Measurements from ENCODE around the gene SNX10.

The SNX10 gene

DNA sequence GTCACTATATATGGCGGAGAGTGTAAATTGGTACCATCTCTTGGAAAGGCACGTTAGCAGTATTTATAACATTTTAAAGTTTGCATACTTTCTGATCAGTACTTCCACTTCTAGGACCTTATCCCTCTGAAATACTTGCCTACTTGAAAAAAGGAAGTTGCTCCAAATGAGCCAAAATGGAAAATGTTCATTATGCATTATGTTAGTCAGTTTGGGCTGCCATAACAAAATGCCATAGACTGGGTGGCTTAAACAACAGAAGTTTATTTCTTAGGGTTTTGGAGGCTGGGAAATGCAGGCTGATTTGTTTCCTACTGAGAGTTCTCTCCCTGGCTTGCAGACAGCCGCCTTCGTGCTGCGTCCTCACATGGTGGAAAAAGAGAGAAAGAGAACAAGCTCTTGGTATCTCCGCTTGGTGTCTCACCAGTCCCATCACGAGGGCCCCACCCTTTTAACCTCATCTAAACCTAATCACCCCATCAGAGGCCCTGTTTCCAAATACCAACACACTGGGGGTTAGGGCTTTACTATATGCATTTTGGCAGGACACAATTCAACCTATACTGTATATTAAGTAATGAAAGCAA lies 6.9 kb downstream of the SNX10 start:
- WGBS, 2 experiments (ENCODE audit: insufficient coverage in 2 of 2): no CpG with 5 or more reads among the region's 7 CpGs
- Histone ChIP-seq H3K4me3 (ENCODE audit: extremely low read depth, insufficient read depth, low read length, poor library complexity, severe bottlenecking) (no peak overlapping the region), H3K27ac (ENCODE audit: low read depth, low read length, severe bottlenecking) (no peak overlapping the region), H3K4me1 (ENCODE audit: control insufficient read depth, insufficient read depth, low read length, poor library complexity, severe bottlenecking) (no peaks in the 10 kb centered on the region), H3K36me3 (ENCODE audit: control insufficient read depth, insufficient read depth, low read length) (no peaks in the 10 kb centered on the region), H3K9me3 (ENCODE audit: control insufficient read depth, low read length) (no peaks in the 10 kb centered on the region)

DNA sequence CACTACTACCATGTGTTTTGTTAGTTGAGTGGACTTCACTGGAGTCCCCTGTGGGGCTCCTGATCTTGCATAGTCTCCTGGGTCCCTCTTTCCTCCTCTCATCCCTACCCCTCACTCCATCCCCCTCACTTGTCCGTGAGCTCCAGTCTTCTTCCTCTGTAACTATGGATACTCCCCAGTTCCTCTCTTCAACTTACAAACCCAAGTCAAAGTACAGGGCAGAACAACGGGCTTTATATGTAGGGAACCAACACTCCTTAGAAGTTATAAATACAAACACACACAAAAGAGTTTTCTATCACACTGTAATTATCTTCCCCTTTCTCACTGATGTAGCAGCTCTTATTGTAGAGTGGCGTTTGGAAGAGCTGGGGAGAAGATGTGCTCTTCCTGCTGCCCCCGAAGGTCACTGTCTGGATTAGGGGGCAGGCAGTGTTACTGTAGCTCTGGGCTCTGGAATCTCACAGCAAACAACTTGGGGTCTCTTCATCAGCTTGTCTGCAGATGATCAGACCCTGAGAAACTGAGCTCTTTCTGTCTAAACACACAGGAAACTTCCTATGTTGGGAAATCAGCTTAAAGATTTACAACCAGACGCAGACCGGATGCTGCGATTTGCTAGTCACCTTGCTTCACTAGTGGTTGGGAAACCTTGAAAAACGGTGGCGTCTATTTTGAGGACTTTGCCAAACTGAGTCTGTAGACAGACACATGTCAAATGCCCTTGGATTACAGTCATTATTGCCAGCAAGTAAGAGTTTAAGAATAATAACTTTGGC lies 13.6 kb downstream of the SNX10 start:
- 94 to 97% methylated on average over 7 to 9 of the region's 9 CpGs for WGBS, 2 experiments (ENCODE audit: insufficient coverage in 2 of 2)
- H3K4me1 ChIP-seq (ENCODE audit: control insufficient read depth, insufficient read depth, low read length, poor library complexity, severe bottlenecking): no peaks in the 10 kb centered on the region
- H3K27ac ChIP-seq (ENCODE audit: low read depth, low read length, severe bottlenecking): no peak overlapping the region
- H3K36me3 ChIP-seq (ENCODE audit: control insufficient read depth, insufficient read depth, low read length): no peaks in the 10 kb centered on the region
- H3K9me3 ChIP-seq (ENCODE audit: control insufficient read depth, low read length): no peaks in the 10 kb centered on the region
- no peak overlapping the region for H3K4me3 ChIP-seq (ENCODE audit: extremely low read depth, insufficient read depth, low read length, poor library complexity, severe bottlenecking)

DNA sequence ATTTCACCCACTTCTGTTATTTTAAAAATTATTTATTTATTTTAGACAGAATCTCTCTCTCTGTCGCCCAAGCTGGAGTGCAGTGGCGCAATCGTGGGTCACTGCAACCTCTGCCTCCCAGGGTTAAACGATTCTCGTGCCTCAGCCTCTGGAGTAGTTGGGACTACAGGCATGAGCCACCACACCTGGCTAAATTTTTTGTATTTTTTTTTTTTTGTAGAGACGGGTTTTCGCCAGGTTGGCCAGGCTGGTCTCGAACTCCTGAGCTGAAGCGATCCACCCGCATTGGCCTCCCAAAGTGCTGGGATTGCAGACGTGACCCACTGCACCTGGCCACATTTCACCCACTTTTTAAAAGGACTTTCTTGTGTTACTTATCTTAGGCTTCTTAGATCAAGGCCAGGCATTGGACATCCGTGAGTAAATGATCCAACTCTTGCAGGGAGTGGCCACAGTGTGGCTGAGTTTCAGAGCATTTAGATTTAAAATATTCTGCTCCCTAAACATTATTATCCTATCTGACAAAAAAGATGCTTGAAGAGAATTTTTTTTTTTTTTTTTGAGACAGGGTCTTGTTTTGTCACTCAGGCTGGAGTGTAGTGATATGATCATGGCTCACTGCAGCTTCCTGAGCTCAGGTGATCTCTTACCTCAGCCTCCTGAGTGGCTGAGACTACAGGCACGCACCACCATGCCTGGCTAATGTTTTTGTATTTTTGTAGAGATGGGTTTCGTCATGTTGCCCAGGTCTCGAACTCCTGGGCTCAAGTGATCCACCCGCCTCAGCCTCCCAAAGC lies 14.4 kb downstream of the SNX10 start:
- Histone ChIP-seq H3K36me3 (ENCODE audit: control insufficient read depth, insufficient read depth, low read length) (no peaks in the 10 kb centered on the region), H3K4me1 (ENCODE audit: control insufficient read depth, insufficient read depth, low read length, poor library complexity, severe bottlenecking) (no peaks in the 10 kb centered on the region), H3K9me3 (ENCODE audit: control insufficient read depth, low read length) (no peaks in the 10 kb centered on the region), H3K27ac (ENCODE audit: low read depth, low read length, severe bottlenecking) (no peak overlapping the region), H3K4me3 (ENCODE audit: extremely low read depth, insufficient read depth, low read length, poor library complexity, severe bottlenecking) (no peak overlapping the region)
- WGBS, 2 experiments (ENCODE audit: insufficient coverage in 2 of 2): 90 to 96% methylated on average over 8 to 10 of the region's 16 CpGs

DNA sequence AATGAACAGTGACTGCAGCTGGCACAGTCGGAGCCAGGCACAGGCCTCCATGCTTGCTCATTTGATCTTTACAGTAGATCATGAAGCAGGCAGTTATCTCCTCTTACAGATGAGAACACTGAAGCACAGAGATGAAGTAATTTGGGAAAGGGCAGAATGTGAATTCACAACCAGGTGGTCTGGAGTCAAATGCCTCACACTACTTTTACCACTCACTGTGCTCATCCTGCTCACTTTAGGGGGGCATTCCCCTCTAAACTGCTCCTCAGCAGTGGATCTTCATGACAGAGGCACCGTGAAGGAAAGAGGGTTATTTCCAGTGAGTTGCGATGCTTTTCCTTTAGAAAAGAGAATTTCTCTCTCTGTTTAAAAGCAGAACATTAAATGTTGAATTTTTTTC lies 15.1 kb downstream of the SNX10 start:
- 80% methylated on average over 2 of the region's 3 CpGs; no CpG with 5 or more reads in 1 of the 2 experiments for WGBS, 2 experiments (ENCODE audit: insufficient coverage in 2 of 2)
- no peak overlapping the region for H3K27ac ChIP-seq (ENCODE audit: low read depth, low read length, severe bottlenecking)
- no peaks in the 10 kb centered on the region for H3K4me1 ChIP-seq (ENCODE audit: control insufficient read depth, insufficient read depth, low read length, poor library complexity, severe bottlenecking)
- H3K4me3 ChIP-seq (ENCODE audit: extremely low read depth, insufficient read depth, low read length, poor library complexity, severe bottlenecking): no peak overlapping the region
- no peaks in the 10 kb centered on the region for H3K36me3 ChIP-seq (ENCODE audit: control insufficient read depth, insufficient read depth, low read length)
- no peaks in the 10 kb centered on the region for H3K9me3 ChIP-seq (ENCODE audit: control insufficient read depth, low read length)

DNA sequence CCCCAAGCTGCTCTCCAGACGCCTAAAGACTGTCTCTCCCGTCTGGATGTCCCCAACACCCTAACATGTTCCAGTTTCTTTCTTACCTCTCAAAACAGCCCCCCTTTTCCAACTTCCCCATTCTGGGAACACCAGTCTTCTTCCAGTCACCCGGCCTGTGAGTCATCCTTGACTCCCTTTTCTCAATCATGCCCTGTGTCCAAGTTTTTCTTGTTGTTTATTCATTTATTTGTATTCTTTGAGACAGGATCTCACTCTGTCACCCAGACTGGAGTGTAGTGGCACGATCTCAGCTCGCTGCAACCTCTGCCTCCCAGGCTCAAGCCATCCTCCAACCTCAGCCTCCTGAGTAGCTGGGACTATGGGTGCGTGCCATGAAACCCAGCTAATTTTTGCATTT lies 15.6 kb downstream of the SNX10 start:
- Histone ChIP-seq H3K4me3 (ENCODE audit: extremely low read depth, insufficient read depth, low read length, poor library complexity, severe bottlenecking) (no peak overlapping the region), H3K36me3 (ENCODE audit: control insufficient read depth, insufficient read depth, low read length) (no peaks in the 10 kb centered on the region), H3K4me1 (ENCODE audit: control insufficient read depth, insufficient read depth, low read length, poor library complexity, severe bottlenecking) (no peaks in the 10 kb centered on the region), H3K27ac (ENCODE audit: low read depth, low read length, severe bottlenecking) (no peak overlapping the region), H3K9me3 (ENCODE audit: control insufficient read depth, low read length) (no peaks in the 10 kb centered on the region)
- WGBS, 2 experiments (ENCODE audit: insufficient coverage in 2 of 2): 94 to 100% methylated on average over 4 to 6 of the region's 6 CpGs

DNA sequence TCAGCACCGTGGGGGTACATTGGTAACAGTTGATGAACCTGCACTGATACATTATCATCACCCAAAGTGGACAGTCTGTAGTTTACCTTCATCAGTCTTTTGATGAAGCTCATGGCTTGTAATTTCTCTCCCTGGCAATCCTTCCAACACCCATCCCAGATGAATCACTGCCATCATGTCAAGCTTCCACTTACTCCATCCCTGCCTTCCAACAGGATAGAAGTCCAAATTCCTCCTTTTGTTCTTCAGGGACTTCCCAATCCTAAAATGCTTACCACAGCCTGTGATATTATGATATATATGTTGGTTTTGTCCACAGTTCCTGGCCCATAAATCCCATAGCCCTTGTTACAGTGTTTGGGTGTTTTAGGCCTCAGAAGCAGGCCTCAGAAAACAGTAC lies 16.1 kb downstream of the SNX10 start:
- no peaks in the 10 kb centered on the region for H3K4me1 ChIP-seq (ENCODE audit: control insufficient read depth, insufficient read depth, low read length, poor library complexity, severe bottlenecking)
- H3K27ac ChIP-seq (ENCODE audit: low read depth, low read length, severe bottlenecking): no peak overlapping the region
- 100% methylated on average over 1 of the region's 1 CpG; no CpG with 5 or more reads in 1 of the 2 experiments for WGBS, 2 experiments (ENCODE audit: insufficient coverage in 2 of 2)
- H3K9me3 ChIP-seq (ENCODE audit: control insufficient read depth, low read length): no peaks in the 10 kb centered on the region
- no peak overlapping the region for H3K4me3 ChIP-seq (ENCODE audit: extremely low read depth, insufficient read depth, low read length, poor library complexity, severe bottlenecking)
- no peaks in the 10 kb centered on the region for H3K36me3 ChIP-seq (ENCODE audit: control insufficient read depth, insufficient read depth, low read length)

DNA sequence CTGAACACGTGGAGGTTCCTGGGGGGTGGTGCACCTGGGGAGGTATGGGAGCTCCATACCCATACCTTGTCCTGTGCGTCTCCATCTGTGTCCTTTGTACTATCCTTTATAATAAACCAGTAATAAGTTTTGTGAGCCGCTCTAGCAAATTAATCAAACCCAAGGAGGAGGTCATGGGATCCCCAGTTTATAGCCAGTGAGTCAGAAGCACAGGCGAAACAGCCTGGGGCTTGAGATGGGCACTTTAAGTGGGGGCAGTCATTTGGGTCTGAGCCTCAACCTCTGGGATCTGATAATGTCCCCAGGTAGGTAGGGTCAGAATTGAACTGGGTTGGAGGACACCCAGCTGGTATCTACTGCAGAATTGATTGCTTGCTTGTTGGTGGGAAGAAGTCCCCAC lies 16.9 kb downstream of the SNX10 start:
- 88 to 90% methylated on average over 1 to 3 of the region's 4 CpGs for WGBS, 2 experiments (ENCODE audit: insufficient coverage in 2 of 2)
- H3K9me3 ChIP-seq (ENCODE audit: control insufficient read depth, low read length): no peaks in the 10 kb centered on the region
- H3K36me3 ChIP-seq (ENCODE audit: control insufficient read depth, insufficient read depth, low read length): no peaks in the 10 kb centered on the region
- H3K4me3 ChIP-seq (ENCODE audit: extremely low read depth, insufficient read depth, low read length, poor library complexity, severe bottlenecking): no peak overlapping the region
- no peak overlapping the region for H3K27ac ChIP-seq (ENCODE audit: low read depth, low read length, severe bottlenecking)
- H3K4me1 ChIP-seq (ENCODE audit: control insufficient read depth, insufficient read depth, low read length, poor library complexity, severe bottlenecking): no peaks in the 10 kb centered on the region

DNA sequence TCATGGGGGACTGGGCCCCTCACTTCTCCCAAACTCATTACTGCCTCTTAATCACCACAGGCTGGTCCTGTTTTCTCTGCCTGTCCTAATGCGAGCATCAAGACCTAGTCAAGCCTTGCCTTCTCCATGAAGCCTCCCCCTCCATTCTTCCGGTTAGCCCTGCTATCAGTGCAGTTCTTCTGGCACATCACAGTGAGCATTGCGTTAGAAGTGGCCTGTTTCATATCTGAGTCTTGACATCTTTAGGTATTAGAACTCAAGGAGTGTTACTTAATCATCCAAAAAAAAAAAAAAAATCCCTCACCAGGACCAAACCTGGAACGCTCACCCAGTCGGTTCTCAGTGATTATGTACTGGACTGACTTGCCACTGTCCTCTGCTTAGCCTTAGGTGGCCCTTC lies 17.4 kb downstream of the SNX10 start:
- WGBS, 2 experiments (ENCODE audit: insufficient coverage in 2 of 2): 94 to 96% methylated on average over 3 of the region's 5 CpGs
- Histone ChIP-seq H3K4me3 (ENCODE audit: extremely low read depth, insufficient read depth, low read length, poor library complexity, severe bottlenecking) (no peak overlapping the region), H3K4me1 (ENCODE audit: control insufficient read depth, insufficient read depth, low read length, poor library complexity, severe bottlenecking) (no peaks in the 10 kb centered on the region), H3K36me3 (ENCODE audit: control insufficient read depth, insufficient read depth, low read length) (no peaks in the 10 kb centered on the region), H3K9me3 (ENCODE audit: control insufficient read depth, low read length) (no peaks in the 10 kb centered on the region), H3K27ac (ENCODE audit: low read depth, low read length, severe bottlenecking) (no peak overlapping the region)

DNA sequence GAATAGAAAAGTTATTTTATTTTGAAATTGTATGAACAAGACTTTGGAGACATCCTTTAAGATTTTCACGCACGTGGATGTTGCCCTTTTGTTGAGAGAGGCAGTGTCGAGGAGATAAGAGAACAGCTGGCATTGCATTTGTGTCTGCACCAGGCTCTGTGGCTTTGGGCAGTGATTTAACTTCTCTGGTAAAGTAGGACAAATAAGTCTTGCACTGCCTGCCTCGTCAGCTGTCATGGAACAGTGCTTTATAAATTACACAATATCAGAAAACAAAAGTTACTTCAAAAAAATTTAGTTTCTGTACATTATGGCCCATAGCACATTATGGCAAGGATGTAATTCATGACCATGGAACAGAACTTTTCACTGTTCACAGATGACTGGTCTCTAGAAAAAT lies 20.1 kb downstream of the SNX10 start:
- WGBS, 2 experiments (ENCODE audit: insufficient coverage in 2 of 2): 85 to 96% methylated on average over 4 of the region's 4 CpGs
- Histone ChIP-seq H3K27ac (ENCODE audit: low read depth, low read length, severe bottlenecking) (no peak overlapping the region), H3K4me1 (ENCODE audit: control insufficient read depth, insufficient read depth, low read length, poor library complexity, severe bottlenecking) (no peaks in the 10 kb centered on the region), H3K9me3 (ENCODE audit: control insufficient read depth, low read length) (no peaks in the 10 kb centered on the region), H3K4me3 (ENCODE audit: extremely low read depth, insufficient read depth, low read length, poor library complexity, severe bottlenecking) (no peak overlapping the region), H3K36me3 (ENCODE audit: control insufficient read depth, insufficient read depth, low read length) (no peaks in the 10 kb centered on the region)

DNA sequence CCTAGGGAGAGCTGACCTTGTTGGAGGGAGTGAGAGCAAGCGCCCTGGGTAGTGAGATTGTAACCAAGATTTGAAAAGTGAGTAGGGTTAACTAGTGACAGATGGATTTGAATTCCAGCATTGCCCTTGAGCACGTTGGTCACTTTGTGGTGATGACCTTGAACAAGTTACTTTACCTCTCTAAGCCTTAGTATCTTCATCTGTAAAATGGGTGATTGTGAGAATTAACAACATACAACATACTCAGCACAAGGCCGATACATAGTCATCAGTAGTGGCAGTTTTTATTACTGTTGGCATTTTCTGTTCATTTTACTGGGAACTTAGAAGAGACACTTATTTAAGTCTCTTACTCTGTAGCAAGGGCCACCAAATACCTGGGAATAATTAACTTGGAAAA lies 25.5 kb downstream of the SNX10 start:
- H3K36me3 ChIP-seq (ENCODE audit: control insufficient read depth, insufficient read depth, low read length): no peaks in the 10 kb centered on the region
- H3K4me3 ChIP-seq (ENCODE audit: extremely low read depth, insufficient read depth, low read length, poor library complexity, severe bottlenecking): no peak overlapping the region
- no peaks in the 10 kb centered on the region for H3K9me3 ChIP-seq (ENCODE audit: control insufficient read depth, low read length)
- H3K27ac ChIP-seq (ENCODE audit: low read depth, low read length, severe bottlenecking): no peak overlapping the region
- 86 to 100% methylated on average over 1 of the region's 3 CpGs for WGBS, 2 experiments (ENCODE audit: insufficient coverage in 2 of 2)
- H3K4me1 ChIP-seq (ENCODE audit: control insufficient read depth, insufficient read depth, low read length, poor library complexity, severe bottlenecking): no peaks in the 10 kb centered on the region
